Left lung (tissue), 10 donors: ENCODE results near the gene TNFSF11. TPM values are rescaled to one million over a fixed set of nuclear protein-coding genes. Genes with fewer than 3 reads are reported as not detected.

Experiments
- ATAC-seq: fragments of 200-7000 bp; cut with Tn5 transposase; one replicate; pipeline ENCODE4 v1.9.1; 2020; ENCODE audit warnings: moderate library complexity
- DNase-seq, 4 donors: peaks; one replicate each; pipeline ENCODE4 v3.0.0-alpha.2; 2013 to 2020
- H3K27ac ChIP-seq, 2 donors: fragments of 200-600 bp; sonication (generic) in 1 of 2; one replicate each; pipeline versions ENCODE4 v1.5.0 to v1.8.0; 2020 to 2021
- H3K27me3 ChIP-seq, 2 donors: fragments of 200-600 bp; sonication (generic) in 1 of 2; one replicate each; pipeline versions ENCODE4 v1.5.0 to v1.8.0; 2020 to 2021
- H3K36me3 ChIP-seq, 2 donors: fragments of 200-600 bp; sonication (generic) in 1 of 2; one replicate each; pipeline versions ENCODE4 v1.5.0 to v1.8.0; 2020 to 2021
- H3K4me1 ChIP-seq, 2 donors: fragments of 200-600 bp; one replicate each; pipeline ENCODE4 v1.8.0; 2021
- H3K4me3 ChIP-seq, 2 donors: fragments of 200-600 bp; sonication (generic) in 1 of 2; one replicate each; pipeline versions ENCODE4 v1.5.0 to v1.8.0; 2020 to 2021; ENCODE audit warnings: mild to moderate bottlenecking in 1 of 2
- H3K9me3 ChIP-seq, 2 donors: fragments of 200-600 bp; sonication (generic) in 1 of 2; one replicate each; pipeline versions ENCODE4 v1.5.0 to v1.8.0; 2020 to 2021
- intact Hi-C, 2 donors: fragments of 100-400 bp; cut with DNase I; formaldehyde crosslinking; loops; one replicate each; pipeline versions ENCODE4 v1.11.2 to v1.14.2; 2022
- polyA plus RNA-seq, 6 donors: library from polyadenylated mRNA; unstranded; fragments of 120-200 nt; gene quantifications; one replicate each; pipeline ENCODE4 v1.2.1, GENCODE V29; 2013; ENCODE audit not compliant: insufficient read length in 6 of 6
- total RNA-seq, 2 donors: library from RNA; stranded (reverse); fragmentation: NEBNext Ultra II Directional; extraction: Animal tissue kit (Norgen Biotek cat#: 25700); gene quantifications; one replicate each; pipeline ENCODE4 v1.2.1, GENCODE V29; 2021
- TF ChIP-seq, protein P1 (sequence below), 2 donors: fragments of 200-600 bp; sonication (generic) in 1 of 2; IDR thresholded peaks; one replicate each; pipeline versions ENCODE4 v1.5.0 to v1.8.0; 2021; ENCODE audit warnings: antibody characterized with exemption in 2 of 2
- donor health status: DM: no; HTN: yes; CAD: no.
- donor health status: DM: no; HTN: no; CAD: no.

TNFSF11 gene
- total and polyA plus RNA-seq, 8 donors = 0.18 to 1.1 (median 0.45) TPM; not detected in 1

DNA sequence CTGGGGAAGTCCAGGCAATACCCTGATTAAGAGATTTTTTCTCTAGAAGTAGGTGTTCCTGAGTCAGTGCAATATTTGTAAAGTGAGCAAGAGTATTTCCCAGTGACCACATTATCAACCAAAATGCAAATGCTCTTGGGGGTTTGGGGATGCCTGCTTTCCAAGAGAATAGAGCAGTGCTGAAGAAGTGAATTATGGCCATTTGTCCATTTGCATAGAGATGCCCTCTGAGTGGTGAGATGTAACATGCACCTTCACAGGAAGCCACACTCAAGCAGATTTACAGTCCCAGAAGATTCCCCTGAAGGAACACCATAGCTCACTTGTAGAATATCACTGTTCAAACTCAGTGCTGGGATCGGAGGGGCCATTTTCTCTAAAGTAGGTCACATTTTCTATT, 71.8 kb downstream of the TNFSF11 start:
- TF ChIP-seq, protein P1, sequence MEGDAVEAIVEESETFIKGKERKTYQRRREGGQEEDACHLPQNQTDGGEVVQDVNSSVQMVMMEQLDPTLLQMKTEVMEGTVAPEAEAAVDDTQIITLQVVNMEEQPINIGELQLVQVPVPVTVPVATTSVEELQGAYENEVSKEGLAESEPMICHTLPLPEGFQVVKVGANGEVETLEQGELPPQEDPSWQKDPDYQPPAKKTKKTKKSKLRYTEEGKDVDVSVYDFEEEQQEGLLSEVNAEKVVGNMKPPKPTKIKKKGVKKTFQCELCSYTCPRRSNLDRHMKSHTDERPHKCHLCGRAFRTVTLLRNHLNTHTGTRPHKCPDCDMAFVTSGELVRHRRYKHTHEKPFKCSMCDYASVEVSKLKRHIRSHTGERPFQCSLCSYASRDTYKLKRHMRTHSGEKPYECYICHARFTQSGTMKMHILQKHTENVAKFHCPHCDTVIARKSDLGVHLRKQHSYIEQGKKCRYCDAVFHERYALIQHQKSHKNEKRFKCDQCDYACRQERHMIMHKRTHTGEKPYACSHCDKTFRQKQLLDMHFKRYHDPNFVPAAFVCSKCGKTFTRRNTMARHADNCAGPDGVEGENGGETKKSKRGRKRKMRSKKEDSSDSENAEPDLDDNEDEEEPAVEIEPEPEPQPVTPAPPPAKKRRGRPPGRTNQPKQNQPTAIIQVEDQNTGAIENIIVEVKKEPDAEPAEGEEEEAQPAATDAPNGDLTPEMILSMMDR (IDR thresholded peaks at IDR 0.05) = no peak
- Histone ChIP-seq H3K27me3 (no peaks in the 10 kb centered on the region), H3K4me3 (no peak overlapping the region), H3K36me3 (no peaks in the 10 kb centered on the region), H3K4me1 (no peaks in the 10 kb centered on the region), H3K9me3 (peaks cover 0 to 6% of the 10 kb centered on the region in 2 donors), H3K27ac (no peak overlapping the region)
- DNase-seq = no peak
- intact Hi-C loops = no loop called here
- no peak for ATAC-seq

- peaks cover 0 to 5% of the 10 kb centered on the region in 2 donors for H3K27me3 ChIP-seq
- intact Hi-C loops = no loop called here
- ATAC-seq = no peak
Measured at GRCh38 chr13:42649141-42649540, 75.2 kb downstream of the TNFSF11 start.

DNA sequence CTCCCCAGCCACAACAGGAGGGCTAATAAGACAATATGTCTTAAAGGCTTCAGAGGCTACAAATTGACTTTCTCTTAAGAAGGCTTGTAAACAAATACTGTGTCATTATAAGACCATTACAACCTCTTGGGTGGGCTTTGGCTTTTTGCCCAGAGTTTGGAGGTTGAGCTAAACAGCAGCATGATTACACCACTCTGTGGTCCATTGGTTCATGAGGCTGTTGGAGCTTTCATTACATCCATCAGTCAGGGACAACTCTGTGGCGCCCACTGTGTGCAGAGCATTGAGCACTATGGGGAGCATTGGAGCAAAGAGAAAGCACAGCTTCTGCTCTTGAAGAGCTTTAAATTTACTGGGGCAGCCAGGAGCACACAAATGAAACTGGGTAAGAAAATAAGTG, 75.9 kb downstream of the TNFSF11 start:
- H3K9me3 ChIP-seq = no peaks in the 10 kb centered on the region
- TF ChIP-seq, protein P1 (IDR thresholded peaks at IDR 0.05) = no peak
- H3K27ac ChIP-seq = peak overlapping the region in 1 of 2 donors; percentile 19
- DNase-seq (peak in 2 of 4 donors; percentile 86 to 88), ATAC-seq (no peak)
- no peaks in the 10 kb centered on the region for H3K36me3 ChIP-seq
- no peaks in the 10 kb centered on the region for H3K4me1 ChIP-seq
- H3K4me3 ChIP-seq = no peak overlapping the region
- intact Hi-C loops = no loop called here
- peaks cover 0 to 8% of the 10 kb centered on the region in 2 donors for H3K27me3 ChIP-seq

More at GRCh38 chr13:42649141-42649540, 75.2 kb downstream of the TNFSF11 start:
- Histone ChIP-seq H3K4me3 (no peak overlapping the region), H3K36me3 (no peaks in the 10 kb centered on the region), H3K27ac (peak overlapping the region in 1 of 2 donors; percentile 19), H3K9me3 (no peaks in the 10 kb centered on the region), H3K4me1 (no peaks in the 10 kb centered on the region)
- TF ChIP-seq, protein P1 (IDR thresholded peaks at IDR 0.05) = no peak
- peak in 2 of 4 donors; percentile 57 to 69 for DNase-seq

GRCh38 chr13:42650506-42650905, 76.6 kb downstream of the TNFSF11 start:
- intact Hi-C loops = no loop called here
- H3K27ac ChIP-seq = no peak overlapping the region
- H3K4me1 ChIP-seq = no peaks in the 10 kb centered on the region
- TF ChIP-seq, protein P1 (IDR thresholded peaks at IDR 0.05) = no peak
- peaks cover 0 to 8% of the 10 kb centered on the region in 2 donors for H3K27me3 ChIP-seq
- no peaks in the 10 kb centered on the region for H3K9me3 ChIP-seq
- no peak overlapping the region for H3K4me3 ChIP-seq
- DNase-seq = peak in 2 of 4 donors; percentile 34 to 42
- ATAC-seq = no peak
- H3K36me3 ChIP-seq = no peaks in the 10 kb centered on the region

DNA sequence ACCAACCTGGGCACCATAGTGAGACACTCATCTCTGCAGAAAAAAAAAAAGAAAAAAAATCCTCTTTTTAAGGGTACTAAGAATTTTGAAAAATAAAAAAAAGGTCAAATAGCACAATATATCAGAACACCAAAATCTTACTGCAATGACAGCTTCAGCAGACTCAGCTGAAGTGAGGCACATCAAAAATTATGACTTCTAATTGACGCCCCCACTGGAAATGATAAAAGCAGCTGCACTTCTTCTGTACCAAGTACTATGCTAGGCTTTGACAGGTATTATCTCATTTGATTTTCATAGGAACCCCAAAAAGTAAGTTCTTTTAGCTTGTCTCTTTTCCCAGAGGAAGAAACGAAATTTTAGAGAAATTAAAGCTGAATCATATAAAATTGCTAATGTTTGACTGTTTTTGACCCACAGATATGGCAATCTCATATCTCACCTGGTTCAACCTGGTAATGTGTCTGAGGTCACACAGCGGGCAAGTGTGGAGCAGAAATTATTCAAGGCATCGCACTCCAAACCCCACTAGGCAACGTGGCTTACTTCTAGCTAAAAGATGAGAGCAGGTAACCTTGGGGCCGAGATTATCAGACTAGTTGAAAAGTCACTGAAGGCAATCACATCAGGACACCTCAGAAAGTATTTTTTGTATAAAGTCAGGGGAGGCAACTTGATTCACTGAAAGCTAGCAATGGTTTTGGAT, 78.1 kb downstream of the TNFSF11 start:
- DNase-seq (no peak), ATAC-seq (no peak)
- intact Hi-C loops = no loop called here
- no peak overlapping the region for H3K4me3 ChIP-seq
- H3K27me3 ChIP-seq = peaks cover 0 to 8% of the 10 kb centered on the region in 2 donors
- no peaks in the 10 kb centered on the region for H3K4me1 ChIP-seq
- no peaks in the 10 kb centered on the region for H3K9me3 ChIP-seq
- TF ChIP-seq, protein P1 (IDR thresholded peaks at IDR 0.05) = no peak
- H3K36me3 ChIP-seq = no peaks in the 10 kb centered on the region
- H3K27ac ChIP-seq = no peak overlapping the region
